ENCODE data around the gene SH3PXD2A.

DNA sequence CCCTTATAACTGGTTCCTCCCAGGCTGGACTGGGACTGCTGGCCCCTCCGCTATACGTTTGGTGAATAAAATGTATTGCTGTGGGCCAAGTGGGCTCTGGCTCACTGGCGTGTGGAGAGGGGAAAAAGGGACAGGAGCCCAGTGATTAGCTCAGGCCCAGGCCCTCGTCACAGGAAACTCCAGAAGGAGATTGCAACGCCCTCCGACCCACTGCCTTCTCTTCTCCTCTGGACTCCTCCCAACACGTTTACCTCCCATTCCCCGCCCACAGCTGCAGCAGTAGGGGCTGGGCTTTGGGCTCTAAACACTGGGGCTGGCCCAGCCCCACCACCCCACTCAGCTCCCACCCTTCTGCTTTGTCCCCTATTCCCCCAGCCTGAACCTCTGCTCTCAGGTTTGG lies 188.0 kb downstream of the SH3PXD2A start:
- TF ChIP-seq GATA2 (IDR thresholded peaks at IDR 0.05; ENCODE audit: low read depth, low read length) = no peak
- TF ChIP-seq GATA3 (IDR thresholded peaks at IDR 0.05; ENCODE audit: low read depth, low read length) = no peak

Data from SH-SY5Y (cell line).